ENCODE results near the gene CEL.

CEL gene

GRCh38 chr9:133030317-133031129, 31.3 kb upstream of the CEL start, which contains the start of gene GTF3C5:
Gene GTF3C5, plus strand, starts transcription at chr9:133030997. Its CDS starts 15 bp downstream, at chr9:133031012.
- peak; percentile 99 for DNase-seq (ENCODE audit: low read depth)
- H3K4me3 ChIP-seq (ENCODE audit: low read depth, low read length): peak within 1 kb of the TSS; percentile 97
- TF ChIP-seq CTCF (IDR thresholded peaks at IDR 0.05; ENCODE audit: control insufficient read depth, extremely low read depth, insufficient read depth): no peak

DNA sequence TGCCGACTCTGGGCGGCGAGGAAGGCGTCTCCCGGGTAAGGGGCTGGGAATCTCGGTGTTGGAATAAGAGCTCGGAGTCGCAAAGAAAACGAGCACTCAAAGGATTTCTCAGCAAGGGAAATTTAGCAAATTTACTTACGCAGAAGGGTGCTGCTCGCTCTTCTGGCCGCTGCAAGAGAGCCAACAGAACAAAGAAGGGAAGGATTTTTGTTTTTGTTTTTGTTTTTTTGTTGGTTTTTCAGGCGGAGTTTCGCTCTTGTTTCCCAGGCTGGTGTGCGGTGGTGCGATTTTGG, 30.7 kb upstream of the CEL start:
- DNase-seq (ENCODE audit: low read depth): no peak
- TF ChIP-seq CTCF (IDR thresholded peaks at IDR 0.05; ENCODE audit: control insufficient read depth, extremely low read depth, insufficient read depth): no peak
- peak overlapping the region; percentile 97 for H3K4me3 ChIP-seq (ENCODE audit: low read depth, low read length)

DNA sequence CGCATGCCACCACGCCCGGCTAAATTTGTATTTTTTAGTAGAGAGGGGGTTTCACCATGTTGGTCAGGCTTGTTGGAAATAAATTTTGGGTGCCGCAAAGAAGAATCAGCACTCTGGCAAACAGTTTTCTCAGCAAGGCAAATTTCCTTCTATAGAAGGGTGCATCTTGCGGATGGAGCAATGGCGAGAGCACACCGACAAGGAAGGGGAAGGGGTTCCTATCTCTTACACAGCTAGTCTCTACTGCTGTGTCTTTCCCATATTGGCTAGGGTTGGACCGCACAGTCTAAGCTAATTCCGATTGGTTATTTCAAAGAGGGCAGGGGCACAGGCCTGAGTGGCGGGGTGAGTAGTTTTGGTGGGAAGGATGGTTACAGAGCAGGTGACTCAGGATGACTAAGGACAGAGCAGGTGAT, 30.3 kb upstream of the CEL start:
- H3K4me3 ChIP-seq (ENCODE audit: low read depth, low read length): peak overlapping the region; percentile 97
- no peak for TF ChIP-seq CTCF (IDR thresholded peaks at IDR 0.05; ENCODE audit: control insufficient read depth, extremely low read depth, insufficient read depth)
- no peak for DNase-seq (ENCODE audit: low read depth)

GRCh38 chr9:133032171-133032570, 29.6 kb upstream of the CEL start:
- no peak for DNase-seq (ENCODE audit: low read depth)
- TF ChIP-seq CTCF (IDR thresholded peaks at IDR 0.05; ENCODE audit: control insufficient read depth, extremely low read depth, insufficient read depth): no peak
- H3K4me3 ChIP-seq (ENCODE audit: low read depth, low read length): peak overlapping the region; percentile 97

DNA sequence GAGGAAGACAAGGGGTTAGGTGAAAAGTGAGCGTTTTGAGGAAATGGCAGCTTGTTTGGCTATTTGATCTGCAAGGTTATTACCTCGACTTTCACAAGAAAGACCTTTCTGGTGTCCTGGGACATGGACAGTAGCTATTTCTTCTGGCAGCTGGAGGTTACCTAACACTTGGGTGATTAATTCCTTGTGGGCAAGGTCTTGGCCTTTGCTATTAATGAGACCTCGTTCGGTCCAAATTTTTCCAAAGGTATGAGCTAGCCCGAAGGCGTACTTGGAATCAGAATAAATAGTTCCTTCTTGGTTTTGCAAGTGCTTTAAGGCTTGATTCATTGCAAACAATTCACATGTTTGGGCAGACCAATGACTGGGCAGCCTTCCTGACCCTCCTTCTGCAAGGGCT, 26.1 kb upstream of the CEL start:
- no peak overlapping the region for H3K4me3 ChIP-seq (ENCODE audit: low read depth, low read length)
- no peak for DNase-seq (ENCODE audit: low read depth)
- TF ChIP-seq CTCF (IDR thresholded peaks at IDR 0.05; ENCODE audit: control insufficient read depth, extremely low read depth, insufficient read depth): no peak

GRCh38 chr9:133037775-133038515, 23.8 kb upstream of the CEL start:
- H3K4me3 ChIP-seq (ENCODE audit: low read depth, low read length): no peak overlapping the region
- no peak for DNase-seq (ENCODE audit: low read depth)

More at GRCh38 chr9:133037775-133038515, 23.8 kb upstream of the CEL start:
- no peak for TF ChIP-seq CTCF (IDR thresholded peaks at IDR 0.05; ENCODE audit: control insufficient read depth, extremely low read depth, insufficient read depth)

All from LNCaP clone FGC (cell line).